Lung (tissue), 13 donors: ENCODE results near the gene FRS2. TPM values are rescaled to one million over a fixed set of nuclear protein-coding genes. Genes with fewer than 3 reads are reported as not detected.

Experiments
- ATAC-seq: fragments of 200-7000 bp; cut with Tn5 transposase; one replicate; pipeline ENCODE4 v1.9.1; 2020; ENCODE audit warnings: moderate number of reproducible peaks; ENCODE audit not compliant: insufficient read depth, low FRiP score
- DNase-seq, 3 donors: peaks; one replicate each; pipeline ENCODE4 v3.0.0-alpha.2; 2013 to 2017
- H3K27ac ChIP-seq, 2 donors: one replicate each; pipeline ENCODE4 v1.5.1; 2013; ENCODE audit warnings: mild to moderate bottlenecking in 2 of 2, moderate library complexity in 2 of 2, control low read depth in 1 of 2, inconsistent platforms in 1 of 2, low read depth in 1 of 2, low read length in 1 of 2
- H3K27me3 ChIP-seq, 3 donors: one replicate each; pipeline ENCODE4 v1.5.1; 2013; ENCODE audit warnings: low read length in 2 of 3; ENCODE audit not compliant: control insufficient read depth in 3 of 3, insufficient read depth in 3 of 3
- H3K36me3 ChIP-seq, 4 donors: one replicate each; pipeline ENCODE4 v1.5.1; 2013; ENCODE audit warnings: low read length in 4 of 4, mild to moderate bottlenecking in 1 of 4, moderate library complexity in 1 of 4; ENCODE audit not compliant: control insufficient read depth in 4 of 4, insufficient read depth in 4 of 4
- H3K4me1 ChIP-seq, 5 donors: one replicate each; pipeline ENCODE4 v1.5.1; 2013; ENCODE audit warnings: low read length in 5 of 5, mild to moderate bottlenecking in 2 of 5, moderate library complexity in 1 of 5; ENCODE audit not compliant: control insufficient read depth in 5 of 5, insufficient read depth in 5 of 5
- H3K4me3 ChIP-seq: one replicate; pipeline ENCODE4 v1.5.1; 2013; ENCODE audit warnings: mild to moderate bottlenecking, control low read depth, moderate library complexity
- H3K9ac ChIP-seq, 2 donors: one replicate each; pipeline ENCODE4 v1.5.1; 2013; ENCODE audit warnings: low read length in 2 of 2, control low read depth in 1 of 2; ENCODE audit not compliant: insufficient read depth in 1 of 2
- H3K9me3 ChIP-seq, 4 donors: one replicate each; pipeline ENCODE4 v1.5.1; 2013; ENCODE audit warnings: low read length in 3 of 4, mild to moderate bottlenecking in 1 of 4, moderate library complexity in 1 of 4; ENCODE audit not compliant: control insufficient read depth in 4 of 4, insufficient read depth in 3 of 4
- CTCF ChIP-seq: IDR thresholded peaks from 2 replicates; pipeline ENCODE4 v1.5.1; 2012; ENCODE audit warnings: mild to moderate bottlenecking; ENCODE audit errors: control extremely low read depth, extremely low read depth
- WGBS, 2 donors: extraction: QIAGEN DNeasy Blood & Tissue Kit; methylation state at CpG; one replicate each; pipeline ENCODE4 v1.1.7; 2013; 5-methylcytosine and 5-hydroxymethylcytosine counted together
- polyA plus RNA-seq, 2 donors: library from polyadenylated mRNA; stranded (reverse); fragments of 200-250 nt; gene quantifications; one replicate each; pipeline ENCODE4 v1.2.1, GENCODE V29; 2013
- small RNA-seq: library from RNA; depleted of rRNA; stranded (forward); fragments of <200 nt; gene quantifications from one replicate; pipeline ENCODE3, GENCODE V24; 2014; ENCODE audit warnings: low replicate concordance
- total RNA-seq, 2 donors: library from RNA; depleted of rRNA in 1 of 2; stranded (reverse); fragments of >200 nt in 1 of 2; gene quantifications; one replicate each; pipeline ENCODE4 v1.2.1, GENCODE V29; 2014 to 2021
- donor health status: control.
- donor health status: control.
- donor health status: Bipolar disorder and iron deficiency.
- donor health status: healthy.
- donor health status: DM: yes; HTN: yes; CAD: no.

Gene FRS2
- total and polyA plus RNA-seq, 4 donors = 4.7 to 66.7 (median 20.1) TPM

DNA sequence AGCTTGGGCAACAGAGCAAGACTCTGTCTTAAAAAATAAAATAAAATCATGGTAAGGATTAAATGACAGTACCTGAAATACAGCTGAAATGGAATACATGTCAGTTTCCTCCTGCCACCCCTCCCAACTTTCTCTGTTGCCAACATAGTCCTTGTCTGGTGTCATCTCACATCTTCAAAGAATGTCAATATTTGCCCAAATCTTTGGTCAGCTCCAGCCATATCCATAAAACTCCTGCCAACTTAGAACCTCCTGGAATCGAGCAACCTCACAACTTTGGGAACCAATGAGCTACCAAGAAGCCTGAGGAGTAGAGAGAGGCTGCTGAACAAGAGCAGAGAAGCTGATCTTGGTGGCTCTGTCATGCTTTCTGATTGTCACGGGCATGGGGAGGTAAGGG lies 151.4 kb downstream of the FRS2 start:
- H3K4me1 ChIP-seq = peaks cover 0 to 6% (median 0%) of the 10 kb centered on the region in 5 donors
- WGBS, 2 donors = 89 to 96% methylated on average over 2 of the region's 2 CpGs
- no peak for DNase-seq

GRCh38 chr12:69623970-69624369 lies 153.8 kb downstream of the FRS2 start:
- no peaks in the 10 kb centered on the region for H3K9me3 ChIP-seq
- H3K9ac ChIP-seq = no peak overlapping the region
- WGBS, 2 donors = 78 to 84% methylated on average over 13 of the region's 13 CpGs
- TF ChIP-seq CTCF = no peak
- DNase-seq (peak; percentile 29 to 59 (median 37)), ATAC-seq (no peak)
- H3K27me3 ChIP-seq = no peaks in the 10 kb centered on the region
- H3K4me1 ChIP-seq = peaks cover 0 to 6% (median 0%) of the 10 kb centered on the region in 5 donors
- H3K36me3 ChIP-seq = no peaks in the 10 kb centered on the region
- peak overlapping the region in 1 of 2 donors; percentile 82 for H3K27ac ChIP-seq
- no peak overlapping the region for H3K4me3 ChIP-seq

More for the DNA sequence above, 151.4 kb downstream of the FRS2 start:
- H3K4me3 ChIP-seq = no peak overlapping the region
- no peak overlapping the region for H3K27ac ChIP-seq
- no peak for ATAC-seq
- H3K9ac ChIP-seq = no peak overlapping the region
- no peaks in the 10 kb centered on the region for H3K9me3 ChIP-seq
- TF ChIP-seq CTCF = no peak
- no peaks in the 10 kb centered on the region for H3K27me3 ChIP-seq
- H3K36me3 ChIP-seq = no peaks in the 10 kb centered on the region

DNA sequence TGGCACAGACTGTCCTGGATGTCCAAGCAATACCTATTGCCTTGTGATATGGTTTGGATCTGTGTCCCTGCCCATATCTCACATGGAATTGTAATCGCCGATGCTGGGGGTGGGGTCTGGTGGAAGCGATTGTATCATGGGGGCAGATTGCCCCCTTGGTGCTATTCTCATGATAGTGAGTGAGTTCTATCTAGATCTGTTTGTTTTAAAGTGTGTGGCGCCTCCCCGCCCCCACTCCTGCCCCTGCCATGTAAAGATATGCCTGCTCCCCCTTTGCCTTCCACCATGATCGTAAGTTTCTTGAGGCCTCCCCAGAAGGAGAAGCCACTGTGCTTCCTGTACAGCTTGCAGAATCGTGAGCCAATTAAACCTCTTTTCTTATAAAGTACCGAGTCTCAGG lies 157.3 kb downstream of the FRS2 start:
- H3K9ac ChIP-seq = no peak overlapping the region
- ATAC-seq (no peak), DNase-seq (no peak)
- WGBS, 2 donors = 88 to 90% methylated on average over 8 of the region's 8 CpGs
- no peaks in the 10 kb centered on the region for H3K36me3 ChIP-seq
- H3K4me1 ChIP-seq = peaks cover 0 to 6% (median 0%) of the 10 kb centered on the region in 5 donors
- H3K9me3 ChIP-seq = no peaks in the 10 kb centered on the region
- H3K27ac ChIP-seq = no peak overlapping the region
- H3K4me3 ChIP-seq = no peak overlapping the region
- TF ChIP-seq CTCF = no peak
- no peaks in the 10 kb centered on the region for H3K27me3 ChIP-seq

Small RNAs within 50 kb of the gene (small RNA-seq; reads per million reads assigned to genes)
- gene MIR3913-1 = 2.9 reads per million, percentile 93 among the genes with 10 or more reads in this experiment

Other genes starting within 250 kb of the FRS2 start
- 100 to 1,000 TPM in 1 of 2 donors, 10 to 100 TPM in 1; 43.6 to 147 TPM for gene CPSF6, start 230.8 kb upstream of the FRS2 start, total RNA-seq
- 10 to 100 TPM; 16.9 to 22.1 TPM for gene CPSF6, start 230.8 kb upstream of the FRS2 start, polyA plus RNA-seq
- 100 to 1,000 TPM; 171 to 186 TPM for gene LYZ, start 122.0 kb upstream of the FRS2 start, total RNA-seq
- 100 to 1,000 TPM; 178 to 448 TPM for gene LYZ, start 122.0 kb upstream of the FRS2 start, polyA plus RNA-seq
- 10 to 100 TPM; 13.3 to 14.9 TPM for gene YEATS4, start 110.6 kb upstream of the FRS2 start, total RNA-seq
- 10 to 100 TPM; 12.0 to 15.0 TPM for gene YEATS4, start 110.6 kb upstream of the FRS2 start, polyA plus RNA-seq
- gene CCT2, start 115.1 kb downstream of the FRS2 start, total RNA-seq = 100 to 1,000 TPM; 115 to 122 TPM
- 100 to 1,000 TPM in 1 of 2 donors, 10 to 100 TPM in 1; 80.3 to 113 TPM for gene CCT2, start 115.1 kb downstream of the FRS2 start, polyA plus RNA-seq
- under 1 TPM in 1 of 2 donors, not detected in 1; 0.40 TPM for gene LRRC10, start 140.5 kb downstream of the FRS2 start, total RNA-seq
- not detected for gene LRRC10, start 140.5 kb downstream of the FRS2 start, polyA plus RNA-seq
- under 1 TPM; 0.20 to 0.52 TPM for gene BEST3, start 228.9 kb downstream of the FRS2 start, total RNA-seq
- gene BEST3, start 228.9 kb downstream of the FRS2 start, polyA plus RNA-seq = under 1 TPM in 1 of 2 donors, not detected in 1; 0.03 TPM